B cell (primary cell): ENCODE data around the gene QRICH1. TPM values are rescaled to one million over a fixed set of nuclear protein-coding genes. Genes with fewer than 3 reads are reported as not detected.

Experiments used
- ATAC-seq: fragments of 200-7000 bp; cut with Tn5 transposase; one replicate; pipeline ENCODE4 v1.10.0; 2021; ENCODE audit warnings: low read depth, mild to moderate bottlenecking, moderate number of reproducible peaks, moderate library complexity
- CTCF ChIA-PET: fragments of 350-600 bp; sonication (Branson Sonifier 250); formaldehyde crosslinking; loops from one replicate; lab custom pipeline; 2021; ENCODE audit warnings: antibody characterized with exemption, inconsistent platforms; lab: Charles Lee
- POLR2A ChIA-PET: fragments of 350-600 bp; sonication (Branson Sonifier 250); formaldehyde crosslinking; loops from one replicate; lab custom pipeline; 2021; ENCODE audit warnings: antibody characterized with exemption; lab: Charles Lee
- DNase-seq: peaks from one replicate; pipeline ENCODE4 v3.0.0; 2013
- H2AFZ ChIP-seq: 2 replicates; pipeline ENCODE4 v1.6.1; 2012; ENCODE audit warnings: mild to moderate bottlenecking, low read depth, low read length; ENCODE audit not compliant: insufficient read depth, poor library complexity, severe bottlenecking
- H3K27ac ChIP-seq, 2 donors: 1 replicate in 1 of 2; 2 replicates in 1 of 2; pipeline ENCODE4 v1.5.1; 2012 to 2013; ENCODE audit warnings: low read length in 2 of 2, mild to moderate bottlenecking in 2 of 2, moderate library complexity in 1 of 2
- H3K27me3 ChIP-seq, 4 experiments: fragments of 200-600 bp in 1 of 4; sonication (generic) in 1 of 4; replicated peaks in 1 of 4; 1 replicate in 2 of 4; 2 replicates in 2 of 4; pipeline versions ENCODE4 v1.6.1 to v1.7.0; 2013 to 2016; ENCODE audit warnings: low read length in 3 of 4, mild to moderate bottlenecking in 2 of 4, mixed read lengths in 1 of 4, moderate library complexity in 1 of 4; ENCODE audit not compliant: insufficient read depth in 4 of 4, control insufficient read depth in 3 of 4; ENCODE audit errors: control extremely low read depth in 1 of 4
- H3K36me3 ChIP-seq, 2 experiments: replicated peaks in 1 of 2; 1 replicate in 1 of 2; 2 replicates in 1 of 2; pipeline versions ENCODE4 v1.6.1 to v1.7.1; 2013; ENCODE audit warnings: low read length in 1 of 2; ENCODE audit not compliant: insufficient read depth in 2 of 2, control insufficient read depth in 1 of 2; ENCODE audit errors: control extremely low read depth in 1 of 2, extremely low read depth in 1 of 2
- H3K4me1 ChIP-seq, 2 donors: fragments of 200-600 bp in 1 of 2; sonication (generic) in 1 of 2; 1 replicate in 1 of 2; 2 replicates in 1 of 2; pipeline versions ENCODE4 v1.5.1 to v1.6.1; 2013 to 2017; ENCODE audit warnings: low read length in 2 of 2; ENCODE audit not compliant: control insufficient read depth in 2 of 2, insufficient read depth in 2 of 2
- H3K4me2 ChIP-seq: replicated peaks from 2 replicates; pipeline ENCODE3; 2012; ENCODE audit warnings: mild to moderate bottlenecking, low read depth, low read length; ENCODE audit not compliant: poor library complexity, severe bottlenecking
- H3K4me3 ChIP-seq, 5 experiments: fragments of 200-600 bp in 1 of 5; sonication (generic) in 1 of 5; 1 replicate in 3 of 5; 2 replicates in 2 of 5; pipeline versions ENCODE4 v1.5.1 to v1.7.0; 2011 to 2016; ENCODE audit warnings: low read length in 4 of 5, mild to moderate bottlenecking in 4 of 5, low read depth in 2 of 5, control low read depth in 1 of 5, moderate library complexity in 1 of 5; ENCODE audit not compliant: insufficient read depth in 1 of 5; ENCODE audit errors: control extremely low read depth in 1 of 5, extremely low read depth in 1 of 5
- H3K79me2 ChIP-seq: fragments of 200-600 bp; sonication (generic); one replicate; pipeline ENCODE4 v1.6.0; 2016; ENCODE audit warnings: low read length; ENCODE audit not compliant: control insufficient read depth, insufficient read depth
- H3K9ac ChIP-seq: fragments of 200-600 bp; sonication (generic); 2 replicates; pipeline ENCODE4 v1.6.1; 2017; ENCODE audit warnings: mild to moderate bottlenecking, low read length, moderate library complexity
- H3K9me3 ChIP-seq, 3 donors: one replicate each; pipeline versions ENCODE4 v1.6.1 to v1.7.1; 2013; ENCODE audit warnings: low read length in 2 of 3; ENCODE audit not compliant: control insufficient read depth in 2 of 3, insufficient read depth in 1 of 3; ENCODE audit errors: control extremely low read depth in 1 of 3
- H4K20me1 ChIP-seq: 2 replicates; pipeline ENCODE4 v1.6.0; 2012; ENCODE audit warnings: mild to moderate bottlenecking, low read length; ENCODE audit not compliant: insufficient read depth, control insufficient read depth, poor library complexity, severe bottlenecking
- H3K27ac Mint-ChIP-seq: one replicate; pipeline ENCODE4 v1.8.0; 2021; ENCODE audit warnings: mixed read lengths
- H3K27me3 Mint-ChIP-seq: one replicate; pipeline ENCODE4 v1.8.0; 2021; ENCODE audit warnings: mixed read lengths
- H3K4me1 Mint-ChIP-seq: one replicate; pipeline ENCODE4 v1.8.0; 2021; ENCODE audit warnings: mixed read lengths
- H3K4me3 Mint-ChIP-seq: one replicate; pipeline ENCODE4 v1.8.0; 2021; ENCODE audit warnings: mixed read lengths
- H3K9me3 Mint-ChIP-seq: one replicate; pipeline ENCODE4 v1.8.0; 2022; ENCODE audit warnings: mixed read lengths; ENCODE audit not compliant: insufficient read depth
- CTCF ChIP-seq: fragments of 200-600 bp; IDR thresholded peaks from one replicate; pipeline ENCODE4 v1.8.0; 2022; ENCODE audit warnings: antibody characterized with exemption, mild to moderate bottlenecking
- EZH2 ChIP-seq: IDR thresholded peaks from 2 replicates; pipeline ENCODE4 v1.6.1; 2012; ENCODE audit warnings: borderline replicate concordance, low read depth, mild to moderate bottlenecking, moderate library complexity, low read length; ENCODE audit not compliant: insufficient read depth, poor library complexity, severe bottlenecking
- WGBS: methylation state at CpG from one replicate; pipeline ENCODE4 v1.1.5; 2013; ENCODE audit warnings: missing lambda C conversion rate; ENCODE audit not compliant: insufficient coverage; 5-methylcytosine and 5-hydroxymethylcytosine counted together
- intact Hi-C: fragments of 100-400 bp; cut with micrococcal nuclease; formaldehyde crosslinking; loops from one replicate; pipeline ENCODE4 v1.10.0; 2022
- polyA plus RNA-seq: library from polyadenylated mRNA; depleted of rRNA; stranded (reverse); fragments of >200 nt; gene quantifications from 2 replicates; pipeline ENCODE4 v1.2.3, GENCODE V29; 2012
- total RNA-seq, 2 donors: library from RNA; stranded (reverse); fragments of 120-200 nt in 1 of 2; gene quantifications; 1 replicate in 1 of 2; 2 replicates in 1 of 2; pipeline versions ENCODE4 v1.2.3 to v1.2.4, GENCODE V29; 2013 to 2022

QRICH1 gene
- total and polyA plus RNA-seq, 2 donors (not counting 1 experiment from before 2014, with no cell fraction given) = 179 to 187 TPM

GRCh38 chr3:48990636-48991469 is 103.0 kb downstream of the QRICH1 start:
- H2AFZ ChIP-seq = peak overlapping the region; percentile 91
- H4K20me1 ChIP-seq = no peaks in the 10 kb centered on the region
- POLR2A ChIA-PET = interaction anchor here (0.7 to 2.2 kb wide), 4 partner anchors 16 to 104 kb away, joined by 3 to 9 read pairs (median 5); partner anchors contain the start of genes NDUFAF3 and WDR6
- H3K4me3 ChIP-seq = peak overlapping the region; percentile 65 to 86 (median 74)
- intact Hi-C loops = loop anchor here (1.0 kb wide), 2 partner anchors 16 to 103 kb away; partner anchors contain the start of genes QRICH1 and WDR6
- Mint-ChIP-seq H3K27ac (peak overlapping the region; percentile 85), H3K4me3 (peak overlapping the region; percentile 92), H3K4me1 (peaks cover 28% of the 10 kb centered on the region), H3K27me3 (no peaks in the 10 kb centered on the region), H3K9me3 (no peaks in the 10 kb centered on the region)
- peaks cover 11% of the 10 kb centered on the region for H3K79me2 ChIP-seq
- 3% methylated on average over 38 of the region's 40 CpGs for WGBS
- peak overlapping the region; percentile 91 for H3K9ac ChIP-seq
- no peaks in the 10 kb centered on the region for H3K9me3 ChIP-seq
- DNase-seq = peak; percentile 54
- H3K4me1 ChIP-seq = peaks cover 18 to 21% of the 10 kb centered on the region in 2 donors
- H3K27ac ChIP-seq = peak overlapping the region in 1 of 2 donors; percentile 66
- peaks cover 0 to 6% of the 10 kb centered on the region in 2 experiments for H3K36me3 ChIP-seq
- peak overlapping the region; percentile 97 for H3K4me2 ChIP-seq
- ATAC-seq = peak; percentile 18
- CTCF ChIA-PET = interaction anchor here (0.6 to 5.5 kb wide), 8 partner anchors 15 to 375 kb away, joined by 3 to 73 read pairs (median 6); partner anchors contain the start of genes IMPDH2, NDUFAF3 and WDR6
- no peak for TF ChIP-seq CTCF
- TF ChIP-seq EZH2 = no peak
- H3K27me3 ChIP-seq = no peaks in the 10 kb centered on the region
